Right ventricle myocardium superior (tissue), 1 donor: ENCODE data around the gene S100A13. TPM values are rescaled to one million over a fixed set of nuclear protein-coding genes. Genes with fewer than 3 reads are reported as not detected.
A peak's percentile ranks its signal among the peaks of the same experiment; 100 is the strongest.

Source experiments
- ATAC-seq: fragments of 200-7000 bp; cut with Tn5 transposase; one replicate; pipeline ENCODE4 v1.9.1; 2020; ENCODE audit warnings: mild to moderate bottlenecking; ENCODE audit not compliant: poor library complexity
- DNase-seq: peaks from one replicate; pipeline ENCODE4 v3.0.0-alpha.2; 2020
- intact Hi-C: fragments of 100-400 bp; cut with DNase I; formaldehyde crosslinking; loops from one replicate; pipeline ENCODE4 v1.11.2; 2022
- total RNA-seq: library from RNA; stranded (reverse); fragmentation: NEBNext Ultra II Directional; extraction: Animal tissue kit (Norgen Biotek cat#: 25700); gene quantifications from one replicate; pipeline ENCODE4 v1.2.1, GENCODE V29; 2021
- donor health status: DM: no; HTN: yes; CAD: no; lungs with severe emphysema.

S100A13 gene
- total RNA-seq, 1 donor from 2014 or later = 153 TPM

GRCh38 chr1:153631047-153632022, 4.0 kb upstream of the S100A13 start:
- ATAC-seq (no peak), DNase-seq (peak; percentile 17)
- intact Hi-C loops = no loop called here

- no peak for ATAC-seq
- DNase-seq = peak; percentile 32
- intact Hi-C loops = no loop called here
Observed at GRCh38 chr1:153630384-153630783, 3.1 kb upstream of the S100A13 start.

- DNase-seq = peak; percentile 80
- intact Hi-C loops = no loop called here
- peak; percentile 43 for ATAC-seq
Observed at GRCh38 chr1:153629971-153630370, 2.7 kb upstream of the S100A13 start.

GRCh38 chr1:153629343-153629665, 2.0 kb upstream of the S100A13 start:
- DNase-seq (peak; percentile 24), ATAC-seq (no peak)
- intact Hi-C loops = no loop called here

GRCh38 chr1:153628638-153629342, 1.5 kb upstream of the S100A13 start:
- DNase-seq (peak; percentile 40), ATAC-seq (no peak)
- intact Hi-C loops = no loop called here

GRCh38 chr1:153627715-153628626, 666 bp upstream of the S100A13 start, which contains the start of gene S100A1:
S100A1 (plus strand) TSS chr1:153628434; CDS start chr1:153630522, 2,088 bp downstream.
- ATAC-seq = peak; percentile 65
- peak; percentile 80 for DNase-seq
- intact Hi-C loops = no loop called here

- intact Hi-C loops = no loop called here
- DNase-seq (no peak), ATAC-seq (no peak)
Observed at GRCh38 chr1:153626477-153626903, 815 bp downstream of the S100A13 start.

GRCh38 chr1:153624965-153625611, 2.2 kb downstream of the S100A13 start:
- ATAC-seq = no peak
- intact Hi-C loops = no loop called here
- DNase-seq = peak; percentile 16

GRCh38 chr1:153623101-153623500, 4.2 kb downstream of the S100A13 start:
- DNase-seq (no peak), ATAC-seq (no peak)
- intact Hi-C loops = no loop called here

GRCh38 chr1:153619171-153619570, 8.1 kb downstream of the S100A13 start:
- intact Hi-C loops = no loop called here
- DNase-seq (no peak), ATAC-seq (no peak)

GRCh38 chr1:153617663-153618062, 9.6 kb downstream of the S100A13 start:
- ATAC-seq (no peak), DNase-seq (no peak)
- intact Hi-C loops = no loop called here

GRCh38 chr1:153616917-153617311, 10.4 kb downstream of the S100A13 start:
- intact Hi-C loops = no loop called here

GRCh38 chr1:153616144-153616916, 11.0 kb downstream of the S100A13 start, which contains the start of gene S100A14:
S100A14 (minus strand) TSS chr1:153616325; CDS start chr1:153615858, 467 bp downstream.
- intact Hi-C loops = no loop called here
- peak; percentile 48 for ATAC-seq
- DNase-seq = peak; percentile 74

More at GRCh38 chr1:153616917-153617311, 10.4 kb downstream of the S100A13 start:
- DNase-seq (no peak), ATAC-seq (peak; percentile 55)

GRCh38 chr1:153615406-153615805, 11.9 kb downstream of the S100A13 start:
- ATAC-seq (no peak), DNase-seq (no peak)
- intact Hi-C loops = no loop called here

GRCh38 chr1:153614906-153615305, 12.4 kb downstream of the S100A13 start:
- intact Hi-C loops = no loop called here
- no peak for DNase-seq
- ATAC-seq = no peak

- DNase-seq = no peak
Observed at GRCh38 chr1:153614189-153614900, 13.0 kb downstream of the S100A13 start.

GRCh38 chr1:153613406-153613805, 13.9 kb downstream of the S100A13 start:
- ATAC-seq = no peak
- no peak for DNase-seq
- intact Hi-C loops = no loop called here

More at GRCh38 chr1:153614189-153614900, 13.0 kb downstream of the S100A13 start:
- intact Hi-C loops = no loop called here
- no peak for ATAC-seq
